ENCODE results near the gene TCF7L1. TPM values are rescaled to one million over a fixed set of nuclear protein-coding genes. Genes with fewer than 3 reads are reported as not detected.

The TCF7L1 gene
- total and polyA plus RNA-seq, 2 of the 13 experiments (the other 11 are each of a cell fraction or from before 2014, with no cell fraction given), result 0.04 to 0.15 TPM

DNA sequence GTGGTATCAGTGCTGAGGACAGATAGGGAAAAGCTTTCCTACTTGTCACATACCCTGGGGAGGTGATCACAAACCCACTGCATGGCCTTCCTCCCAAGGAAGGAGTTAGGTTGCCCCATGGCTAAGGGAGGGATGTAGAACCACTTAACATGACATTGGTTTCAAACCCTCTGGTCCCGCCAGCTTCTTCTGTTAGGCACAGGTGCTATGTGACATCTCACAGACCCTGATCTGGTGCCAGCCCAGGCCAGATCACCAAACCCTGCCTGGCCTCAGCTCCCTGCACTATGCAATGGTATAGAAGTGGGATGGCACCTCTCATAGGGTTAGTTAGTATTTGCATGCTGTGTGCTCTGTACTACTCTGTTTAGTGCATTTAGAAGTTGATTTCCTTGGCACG is 58.0 kb downstream of the TCF7L1 start:
- Histone ChIP-seq H3K9ac (ENCODE audit: insufficient read depth, low read depth, low read length) (no peak overlapping the region), H3K36me3 (replicated peaks in 1 of 2; ENCODE audit: control insufficient read depth in 1 of 2, insufficient read depth in 2 of 2, low read length in 2 of 2) (no peaks in the 10 kb centered on the region), H3K9me3 (ENCODE audit: low read length) (no peaks in the 10 kb centered on the region), H2AFZ (ENCODE audit: low read length) (no peak overlapping the region), H3K4me2 (ENCODE audit: low read depth, low read length) (no peak overlapping the region), H3K4me3 (replicated peaks in 1 of 3; ENCODE audit: insufficient read depth in 1 of 3, low read depth in 2 of 3, low read length in 3 of 3) (no peak overlapping the region), H3K4me1 (ENCODE audit: insufficient read depth, low read length) (0 out of 2 replicates have a peak, but pooled peaks cover 10% of the 10 kb centered on the region), H3K27me3 (ENCODE audit: control insufficient read depth in 1 of 2, insufficient read depth in 2 of 2, low read length in 2 of 2) (peaks cover 0 to 8% of the 10 kb centered on the region in 2 experiments; a peak in 2 of 5 replicates), H3K27ac (ENCODE audit: extremely low read length, insufficient read depth, low read length) (no peak overlapping the region), H4K20me1 (ENCODE audit: insufficient read depth, low read length) (no peaks in the 10 kb centered on the region), H3K79me2 (ENCODE audit: insufficient read depth, low read length) (no peaks in the 10 kb centered on the region)
- ChIA-PET POLR2A (no interaction called here), CTCF (ENCODE audit: low intra/inter-chr PET ratio, low total read pairs) (no interaction called here)
- WGBS (ENCODE audit: low lambda C conversion rate), result 0% methylated on average over 1 of the region's 2 CpGs
- ATAC-seq (no peak), FAIRE-seq (no peak), DNase-seq (ENCODE audit: low spot score) (no peak)
- in situ Hi-C loops (cut with HindIII; ENCODE audit: extremely low pct_ligation_motif_present, low pct_unique_long_range_greater_than_20kb), result no loop called here
- no TSS peak for BruUV-seq (replicated peaks)
- intact Hi-C loops (cut with micrococcal nuclease; ENCODE audit: unreplicated experiment), result no loop called here
- TF ChIP-seq ZBTB20 (CRISPR knock-in tag; IDR thresholded peaks at IDR 0.05; ENCODE audit: borderline replicate concordance, low read depth), result no peak
- TF ChIP-seq, protein P1, sequence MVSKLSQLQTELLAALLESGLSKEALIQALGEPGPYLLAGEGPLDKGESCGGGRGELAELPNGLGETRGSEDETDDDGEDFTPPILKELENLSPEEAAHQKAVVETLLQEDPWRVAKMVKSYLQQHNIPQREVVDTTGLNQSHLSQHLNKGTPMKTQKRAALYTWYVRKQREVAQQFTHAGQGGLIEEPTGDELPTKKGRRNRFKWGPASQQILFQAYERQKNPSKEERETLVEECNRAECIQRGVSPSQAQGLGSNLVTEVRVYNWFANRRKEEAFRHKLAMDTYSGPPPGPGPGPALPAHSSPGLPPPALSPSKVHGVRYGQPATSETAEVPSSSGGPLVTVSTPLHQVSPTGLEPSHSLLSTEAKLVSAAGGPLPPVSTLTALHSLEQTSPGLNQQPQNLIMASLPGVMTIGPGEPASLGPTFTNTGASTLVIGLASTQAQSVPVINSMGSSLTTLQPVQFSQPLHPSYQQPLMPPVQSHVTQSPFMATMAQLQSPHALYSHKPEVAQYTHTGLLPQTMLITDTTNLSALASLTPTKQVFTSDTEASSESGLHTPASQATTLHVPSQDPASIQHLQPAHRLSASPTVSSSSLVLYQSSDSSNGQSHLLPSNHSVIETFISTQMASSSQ (IDR thresholded peaks at IDR 0.05; ENCODE audit: low read depth), result no peak
- TF ChIP-seq, protein P1 (CRISPR knock-in tag; IDR thresholded peaks at IDR 0.05; ENCODE audit: borderline replicate concordance), result no peak
- TF ChIP-seq NFRKB (IDR thresholded peaks at IDR 0.05), result no peak
- TF ChIP-seq NFIC (IDR thresholded peaks at IDR 0.05; ENCODE audit: low read length), result no peak
- TF ChIP-seq, protein P2, sequence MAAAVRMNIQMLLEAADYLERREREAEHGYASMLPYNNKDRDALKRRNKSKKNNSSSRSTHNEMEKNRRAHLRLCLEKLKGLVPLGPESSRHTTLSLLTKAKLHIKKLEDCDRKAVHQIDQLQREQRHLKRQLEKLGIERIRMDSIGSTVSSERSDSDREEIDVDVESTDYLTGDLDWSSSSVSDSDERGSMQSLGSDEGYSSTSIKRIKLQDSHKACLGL (CRISPR knock-in tag; IDR thresholded peaks at IDR 0.05), result no peak
- no peak for TF ChIP-seq POLR2AphosphoS5 (IDR thresholded peaks at IDR 0.05; ENCODE audit: low read depth, low read length)
- TF ChIP-seq, protein P3, sequence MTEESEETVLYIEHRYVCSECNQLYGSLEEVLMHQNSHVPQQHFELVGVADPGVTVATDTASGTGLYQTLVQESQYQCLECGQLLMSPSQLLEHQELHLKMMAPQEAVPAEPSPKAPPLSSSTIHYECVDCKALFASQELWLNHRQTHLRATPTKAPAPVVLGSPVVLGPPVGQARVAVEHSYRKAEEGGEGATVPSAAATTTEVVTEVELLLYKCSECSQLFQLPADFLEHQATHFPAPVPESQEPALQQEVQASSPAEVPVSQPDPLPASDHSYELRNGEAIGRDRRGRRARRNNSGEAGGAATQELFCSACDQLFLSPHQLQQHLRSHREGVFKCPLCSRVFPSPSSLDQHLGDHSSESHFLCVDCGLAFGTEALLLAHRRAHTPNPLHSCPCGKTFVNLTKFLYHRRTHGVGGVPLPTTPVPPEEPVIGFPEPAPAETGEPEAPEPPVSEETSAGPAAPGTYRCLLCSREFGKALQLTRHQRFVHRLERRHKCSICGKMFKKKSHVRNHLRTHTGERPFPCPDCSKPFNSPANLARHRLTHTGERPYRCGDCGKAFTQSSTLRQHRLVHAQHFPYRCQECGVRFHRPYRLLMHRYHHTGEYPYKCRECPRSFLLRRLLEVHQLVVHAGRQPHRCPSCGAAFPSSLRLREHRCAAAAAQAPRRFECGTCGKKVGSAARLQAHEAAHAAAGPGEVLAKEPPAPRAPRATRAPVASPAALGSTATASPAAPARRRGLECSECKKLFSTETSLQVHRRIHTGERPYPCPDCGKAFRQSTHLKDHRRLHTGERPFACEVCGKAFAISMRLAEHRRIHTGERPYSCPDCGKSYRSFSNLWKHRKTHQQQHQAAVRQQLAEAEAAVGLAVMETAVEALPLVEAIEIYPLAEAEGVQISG (CRISPR knock-in tag; IDR thresholded peaks at IDR 0.05), result no peak

Measured in HepG2 (cell line).